Measurements from ENCODE around the gene EFL1.

EFL1 gene

GRCh38 chr15:82111918-82112317 is 150.6 kb downstream of the EFL1 start:
- CTCF ChIA-PET = interaction anchor here (0.5 to 1.1 kb wide), 2 partner anchors 26 to 28 kb away, joined by 3 to 4 read pairs; no protein-coding TSS in a partner anchor
- TF ChIP-seq ZNF48 (tag by site-specific recombination; IDR thresholded peaks at IDR 0.05) = no peak
- TF ChIP-seq ZNF571 (tag by site-specific recombination; IDR thresholded peaks at IDR 0.05) = no peak
- no peak for TF ChIP-seq MEIS1 (CRISPR knock-in tag; IDR thresholded peaks at IDR 0.05; ENCODE audit: borderline replicate concordance)
- TF ChIP-seq ZNF529 (tag by site-specific recombination; IDR thresholded peaks at IDR 0.05; ENCODE audit: insufficient replicate concordance) = no peak
- TF ChIP-seq ZNF37A (tag by site-specific recombination; IDR thresholded peaks at IDR 0.05) = no peak
- no peak for TF ChIP-seq ZNF148 (tag by site-specific recombination; IDR thresholded peaks at IDR 0.05; ENCODE audit: borderline replicate concordance)
- TF ChIP-seq PRDM1 (tag by site-specific recombination; IDR thresholded peaks at IDR 0.05) = no peak
- TF ChIP-seq EGR2 (tag by site-specific recombination; IDR thresholded peaks at IDR 0.05; ENCODE audit: low read depth) = no peak
- no peak for TF ChIP-seq PRDM4 (tag by site-specific recombination; IDR thresholded peaks at IDR 0.05)
- TF ChIP-seq ZNF121 (tag by site-specific recombination; IDR thresholded peaks at IDR 0.05) = no peak
- no peak overlapping the region for H3K27ac ChIP-seq (ENCODE audit: extremely low read depth, low read depth, low read length)
- no peaks in the 10 kb centered on the region for H3K4me1 ChIP-seq (ENCODE audit: control insufficient read depth, insufficient read depth, low read length)
- H3K36me3 ChIP-seq (ENCODE audit: control insufficient read depth in 2 of 2, insufficient read depth in 1 of 2, low read length in 2 of 2) = no peaks in the 10 kb centered on the region
- no peaks in the 10 kb centered on the region for H3K9me3 ChIP-seq (ENCODE audit: control insufficient read depth, insufficient read depth, low read depth, low read length)
- POLR2A ChIA-PET = no interaction called here
- H3K4me3 ChIP-seq (ENCODE audit: low read depth, low read length) = no peak overlapping the region

- Histone ChIP-seq H3K4me3 (ENCODE audit: low read depth, low read length) (no peak overlapping the region), H3K27ac (ENCODE audit: extremely low read depth, low read depth, low read length) (no peak overlapping the region), H3K36me3 (ENCODE audit: control insufficient read depth in 2 of 2, insufficient read depth in 1 of 2, low read length in 2 of 2) (no peaks in the 10 kb centered on the region), H3K4me1 (ENCODE audit: control insufficient read depth, insufficient read depth, low read length) (no peaks in the 10 kb centered on the region), H3K9me3 (ENCODE audit: control insufficient read depth, insufficient read depth, low read depth, low read length) (no peaks in the 10 kb centered on the region)
- POLR2A ChIA-PET = no interaction called here
- TF ChIP-seq ZNF571 (tag by site-specific recombination; IDR thresholded peaks at IDR 0.05) (no peak), ZNF239 (tag by site-specific recombination; IDR thresholded peaks at IDR 0.05) (no peak), BCL11A (tag by site-specific recombination; IDR thresholded peaks at IDR 0.05; ENCODE audit: low read depth) (no peak), IKZF3 (tag by site-specific recombination; IDR thresholded peaks at IDR 0.05) (no peak), ZNF26 (tag by site-specific recombination; IDR thresholded peaks at IDR 0.05) (no peak), ZBTB21 (tag by site-specific recombination; IDR thresholded peaks at IDR 0.05) (no peak), RBAK (tag by site-specific recombination; IDR thresholded peaks at IDR 0.05) (no peak), ZNF624 (tag by site-specific recombination; IDR thresholded peaks at IDR 0.05) (no peak), MZF1 (tag by site-specific recombination; IDR thresholded peaks at IDR 0.05; ENCODE audit: borderline replicate concordance) (no peak), ZNF404 (tag by site-specific recombination; IDR thresholded peaks at IDR 0.05) (no peak), REST (tag by site-specific recombination; IDR thresholded peaks at IDR 0.05) (no peak)
- CTCF ChIA-PET = interaction anchor here (0.6 to 3.3 kb wide), 7 partner anchors 22 to 297 kb away, joined by 3 to 31 read pairs (median 4); no protein-coding TSS in a partner anchor
Observed at GRCh38 chr15:82110144-82110543, 152.4 kb downstream of the EFL1 start.
